Measurements from ENCODE around the gene CYTH1.

Gene CYTH1

GRCh38 chr17:78805301-78805700 is 23.2 kb upstream of the CYTH1 start:
- DNase-seq (ENCODE audit: insufficient read length, low spot score) (no peak), FAIRE-seq (no peak)
- no peak for TF ChIP-seq CTCF (IDR thresholded peaks at IDR 0.05; ENCODE audit: insufficient read depth, missing control alignments)

- no peak for TF ChIP-seq CTCF (IDR thresholded peaks at IDR 0.05; ENCODE audit: insufficient read depth, missing control alignments)
- DNase-seq (ENCODE audit: insufficient read length, low spot score) = no peak
- no peak for FAIRE-seq
Observed at GRCh38 chr17:78804777-78805176, 22.7 kb upstream of the CYTH1 start.

GRCh38 chr17:78803186-78803845 is 21.2 kb upstream of the CYTH1 start:
- TF ChIP-seq CTCF (IDR thresholded peaks at IDR 0.05; ENCODE audit: insufficient read depth, missing control alignments) = no peak
- FAIRE-seq = no peak
- no peak for DNase-seq (ENCODE audit: insufficient read length, low spot score)

- no peak for FAIRE-seq
- no peak for TF ChIP-seq CTCF (IDR thresholded peaks at IDR 0.05; ENCODE audit: insufficient read depth, missing control alignments)
- DNase-seq (ENCODE audit: insufficient read length, low spot score) = no peak
Observed at GRCh38 chr17:78802459-78802858, 20.4 kb upstream of the CYTH1 start.

GRCh38 chr17:78802008-78802407 is 19.9 kb upstream of the CYTH1 start:
- FAIRE-seq = no peak
- TF ChIP-seq CTCF (IDR thresholded peaks at IDR 0.05; ENCODE audit: insufficient read depth, missing control alignments) = no peak
- DNase-seq (ENCODE audit: insufficient read length, low spot score) = no peak

- FAIRE-seq (no peak), DNase-seq (ENCODE audit: insufficient read length, low spot score) (no peak)
- no peak for TF ChIP-seq CTCF (IDR thresholded peaks at IDR 0.05; ENCODE audit: insufficient read depth, missing control alignments)
Observed at GRCh38 chr17:78800132-78800931, 18.3 kb upstream of the CYTH1 start.

Measured in D721Med (cell line).